ENCODE results near the gene ABCG1. TPM values are rescaled to one million over a fixed set of nuclear protein-coding genes. Genes with fewer than 3 reads are reported as not detected.

ABCG1 gene
- total RNA-seq, 4 donors from 2014 or later: 32.0 to 54.0 (median 35.2) TPM

GRCh38 chr21:42203321-42203720 lies 15.6 kb upstream of the ABCG1 start:
- no peak for DNase-seq (ENCODE audit: low spot score in 2 of 2)

GRCh38 chr21:42203936-42204335 lies 15.0 kb upstream of the ABCG1 start:
- Histone ChIP-seq H3K4me3 (no peak overlapping the region), H3K27ac (no peak overlapping the region), H3K36me3 (no peaks in the 10 kb centered on the region), H3K9me3 (no peaks in the 10 kb centered on the region), H3K27me3 (no peaks in the 10 kb centered on the region), H3K4me1 (peaks cover 18% of the 10 kb centered on the region)
- TF ChIP-seq EP300 (IDR thresholded peaks at IDR 0.05) (no peak), POLR2AphosphoS5 (IDR thresholded peaks at IDR 0.05) (no peak), POLR2A (IDR thresholded peaks at IDR 0.05) (no peak)
- 57% methylated on average over 1 of the region's 1 CpG for WGBS
- no peak for DNase-seq (ENCODE audit: low spot score in 2 of 2)

More at GRCh38 chr21:42203321-42203720, 15.6 kb upstream of the ABCG1 start:
- H3K27ac ChIP-seq: no peak overlapping the region
- peaks cover 22% of the 10 kb centered on the region for H3K4me1 ChIP-seq
- H3K9me3 ChIP-seq: no peaks in the 10 kb centered on the region
- WGBS: 89% methylated on average over 5 of the region's 5 CpGs
- TF ChIP-seq, protein P1, sequence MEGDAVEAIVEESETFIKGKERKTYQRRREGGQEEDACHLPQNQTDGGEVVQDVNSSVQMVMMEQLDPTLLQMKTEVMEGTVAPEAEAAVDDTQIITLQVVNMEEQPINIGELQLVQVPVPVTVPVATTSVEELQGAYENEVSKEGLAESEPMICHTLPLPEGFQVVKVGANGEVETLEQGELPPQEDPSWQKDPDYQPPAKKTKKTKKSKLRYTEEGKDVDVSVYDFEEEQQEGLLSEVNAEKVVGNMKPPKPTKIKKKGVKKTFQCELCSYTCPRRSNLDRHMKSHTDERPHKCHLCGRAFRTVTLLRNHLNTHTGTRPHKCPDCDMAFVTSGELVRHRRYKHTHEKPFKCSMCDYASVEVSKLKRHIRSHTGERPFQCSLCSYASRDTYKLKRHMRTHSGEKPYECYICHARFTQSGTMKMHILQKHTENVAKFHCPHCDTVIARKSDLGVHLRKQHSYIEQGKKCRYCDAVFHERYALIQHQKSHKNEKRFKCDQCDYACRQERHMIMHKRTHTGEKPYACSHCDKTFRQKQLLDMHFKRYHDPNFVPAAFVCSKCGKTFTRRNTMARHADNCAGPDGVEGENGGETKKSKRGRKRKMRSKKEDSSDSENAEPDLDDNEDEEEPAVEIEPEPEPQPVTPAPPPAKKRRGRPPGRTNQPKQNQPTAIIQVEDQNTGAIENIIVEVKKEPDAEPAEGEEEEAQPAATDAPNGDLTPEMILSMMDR (IDR thresholded peaks at IDR 0.05): no peak
- TF ChIP-seq POLR2AphosphoS5 (IDR thresholded peaks at IDR 0.05) (no peak), POLR2A (IDR thresholded peaks at IDR 0.05) (no peak), EP300 (IDR thresholded peaks at IDR 0.05) (no peak)
- no peak overlapping the region for H3K4me3 ChIP-seq
- H3K27me3 ChIP-seq: no peaks in the 10 kb centered on the region
- no peaks in the 10 kb centered on the region for H3K36me3 ChIP-seq

- H3K9me3 ChIP-seq: no peaks in the 10 kb centered on the region
- no peak overlapping the region for H3K4me3 ChIP-seq
- no peak overlapping the region for H3K27ac ChIP-seq
- no peaks in the 10 kb centered on the region for H3K27me3 ChIP-seq
- H3K36me3 ChIP-seq: no peaks in the 10 kb centered on the region
- DNase-seq (ENCODE audit: low spot score in 2 of 2): peak; percentile 40 to 49
- no peaks in the 10 kb centered on the region for H3K4me1 ChIP-seq
- WGBS: 36% methylated on average over 2 of the region's 2 CpGs
- no peak for TF ChIP-seq POLR2AphosphoS5 (IDR thresholded peaks at IDR 0.05)
- TF ChIP-seq EP300 (IDR thresholded peaks at IDR 0.05): no peak
- TF ChIP-seq, protein P1 (IDR thresholded peaks at IDR 0.05): no peak
- TF ChIP-seq POLR2A (IDR thresholded peaks at IDR 0.05): no peak
Observed at GRCh38 chr21:42207426-42207825, 11.5 kb upstream of the ABCG1 start.

DNA sequence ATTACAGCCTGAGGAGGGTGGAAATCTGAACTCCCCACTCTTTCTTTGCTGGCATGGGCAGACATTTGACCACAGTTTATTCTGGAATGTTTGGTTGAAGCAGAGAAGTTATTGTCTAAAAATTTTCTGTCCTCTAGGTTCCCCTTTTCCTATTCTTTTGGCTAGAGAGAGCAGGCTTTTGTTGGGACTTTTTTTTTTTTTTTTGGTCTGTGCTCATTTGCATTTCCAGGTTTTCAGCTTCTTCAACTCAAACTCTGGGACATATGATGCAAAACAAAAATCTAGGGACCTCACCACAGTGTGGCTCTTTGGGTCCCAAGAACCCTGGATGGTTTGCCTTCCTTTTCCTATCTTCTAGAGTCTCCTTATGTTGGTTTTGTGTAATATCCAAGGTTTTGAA lies 10.9 kb upstream of the ABCG1 start:
- Histone ChIP-seq H3K4me1 (no peaks in the 10 kb centered on the region), H3K27me3 (no peaks in the 10 kb centered on the region), H3K9me3 (no peaks in the 10 kb centered on the region), H3K4me3 (no peak overlapping the region), H3K36me3 (no peaks in the 10 kb centered on the region), H3K27ac (no peak overlapping the region)
- no peak for DNase-seq (ENCODE audit: low spot score in 2 of 2)
- TF ChIP-seq POLR2A (IDR thresholded peaks at IDR 0.05) (no peak), EP300 (IDR thresholded peaks at IDR 0.05) (no peak), POLR2AphosphoS5 (IDR thresholded peaks at IDR 0.05) (no peak)
- TF ChIP-seq, protein P1 (IDR thresholded peaks at IDR 0.05): no peak

GRCh38 chr21:42208801-42209490 lies 10.0 kb upstream of the ABCG1 start:
- no peaks in the 10 kb centered on the region for H3K4me1 ChIP-seq
- no peak overlapping the region for H3K27ac ChIP-seq
- H3K27me3 ChIP-seq: no peaks in the 10 kb centered on the region
- peak in 1 of 2 donors; percentile 61 for DNase-seq (ENCODE audit: low spot score in 2 of 2)
- 86% methylated on average over 5 of the region's 5 CpGs for WGBS
- H3K36me3 ChIP-seq: no peaks in the 10 kb centered on the region
- no peak overlapping the region for H3K4me3 ChIP-seq
- TF ChIP-seq POLR2AphosphoS5 (IDR thresholded peaks at IDR 0.05): no peak
- H3K9me3 ChIP-seq: no peaks in the 10 kb centered on the region

DNA sequence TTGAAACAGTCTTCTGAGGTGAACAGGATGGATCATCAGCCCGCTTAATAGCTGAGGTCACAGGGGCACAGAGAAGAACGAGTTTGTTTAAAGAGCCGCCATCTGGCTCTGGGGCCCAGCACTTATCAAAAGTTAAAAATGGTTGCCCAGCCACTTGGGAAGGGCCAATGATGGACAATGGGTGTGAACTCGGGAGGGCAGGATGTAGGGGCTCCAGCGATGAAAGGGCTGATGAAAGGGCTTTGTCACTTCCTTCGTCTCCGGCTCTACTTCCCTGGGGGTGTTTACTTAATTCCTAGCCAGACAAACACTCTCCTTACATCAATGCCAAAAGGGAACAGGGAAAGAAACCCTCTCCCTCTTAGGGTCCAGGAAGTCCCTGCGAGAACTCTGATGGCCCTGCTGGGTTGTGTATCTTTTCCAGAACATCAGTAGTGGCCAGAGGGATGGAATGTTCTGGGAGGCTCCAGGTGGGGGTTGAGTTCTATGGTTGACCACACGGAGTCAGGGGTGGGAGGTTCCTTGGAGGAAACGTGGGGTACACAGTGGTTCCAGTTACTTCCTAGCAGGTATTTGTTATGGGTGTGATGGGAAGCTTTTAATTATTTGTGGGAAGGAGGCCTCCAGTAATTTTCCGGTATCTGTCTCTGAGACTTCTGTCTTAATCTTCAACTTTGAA lies 9.0 kb upstream of the ABCG1 start:
- H3K27ac ChIP-seq: no peak overlapping the region
- 68% methylated on average over 11 of the region's 11 CpGs for WGBS

More for the DNA sequence above, 9.0 kb upstream of the ABCG1 start:
- peak in 1 of 2 donors; percentile 56 for DNase-seq (ENCODE audit: low spot score in 2 of 2)
- H3K4me1 ChIP-seq: no peaks in the 10 kb centered on the region
- H3K4me3 ChIP-seq: no peak overlapping the region
- no peaks in the 10 kb centered on the region for H3K9me3 ChIP-seq
- no peaks in the 10 kb centered on the region for H3K27me3 ChIP-seq
- H3K36me3 ChIP-seq: no peaks in the 10 kb centered on the region
- TF ChIP-seq POLR2AphosphoS5 (IDR thresholded peaks at IDR 0.05) (no peak), EP300 (IDR thresholded peaks at IDR 0.05) (no peak), POLR2A (IDR thresholded peaks at IDR 0.05) (no peak)
- TF ChIP-seq, protein P1 (IDR thresholded peaks at IDR 0.05): no peak

Data from suprapubic skin (tissue), 4 donors.